Measurements from ENCODE around the gene METAP1D.

GRCh38 chr2:172049567-172050120, 49.9 kb downstream of the METAP1D start:
- TF ChIP-seq TEAD4 (CRISPR knock-in tag; IDR thresholded peaks at IDR 0.05) (no peak), FOXJ3 (CRISPR knock-in tag; IDR thresholded peaks at IDR 0.05; ENCODE audit: borderline replicate concordance) (no peak), CTCF (IDR thresholded peaks at IDR 0.05) (no peak), USF2 (CRISPR knock-in tag; IDR thresholded peaks at IDR 0.05) (no peak), CREB1 (CRISPR knock-in tag; IDR thresholded peaks at IDR 0.05) (no peak), CREM (CRISPR knock-in tag; IDR thresholded peaks at IDR 0.05) (no peak), SP1 (CRISPR knock-in tag; conservative IDR thresholded peaks at IDR 0.05) (no peak), ATF3 (CRISPR knock-in tag; conservative IDR thresholded peaks at IDR 0.05) (no peak), ATF2 (CRISPR knock-in tag; IDR thresholded peaks at IDR 0.05; ENCODE audit: borderline replicate concordance, low read depth) (no peak)

Measured in WTC11 (cell line).